ENCODE results near the gene CYP1A2. TPM values are rescaled to one million over a fixed set of nuclear protein-coding genes. Genes with fewer than 3 reads are reported as not detected.

CYP1A2 gene
- total and polyA plus RNA-seq, 9 of the 15 experiments (the other 6 are each of a cell fraction or from before 2014, with no cell fraction given): not detected

- no peak for TF ChIP-seq ZNF280B (CRISPR knock-in tag; IDR thresholded peaks at IDR 0.05)
- TF ChIP-seq FIP1L1 (IDR thresholded peaks at IDR 0.05; ENCODE audit: low read depth, low read length, poor library complexity, severe bottlenecking): no peak
- TF ChIP-seq FOS (IDR thresholded peaks at IDR 0.05; ENCODE audit: extremely low read depth, insufficient read length): no peak
- TF ChIP-seq MTF1 (CRISPR knock-in tag; IDR thresholded peaks at IDR 0.05; ENCODE audit: borderline replicate concordance): no peak
- TF ChIP-seq CHCHD3 (CRISPR knock-in tag; IDR thresholded peaks at IDR 0.05): no peak
- TF ChIP-seq ZNF175 (CRISPR knock-in tag; IDR thresholded peaks at IDR 0.05; ENCODE audit: low read depth): no peak
- no peak for TF ChIP-seq USF1 (CRISPR knock-in tag; IDR thresholded peaks at IDR 0.05)
- TF ChIP-seq HBP1 (CRISPR knock-in tag; IDR thresholded peaks at IDR 0.05): no peak
- FAIRE-seq (no peak), DNase-seq (ENCODE audit: extremely low read depth in 1 of 4, low spot score in 3 of 4) (no peak), ATAC-seq (no peak; the same call in 2 of the 3 replicates)
- H2AFZ ChIP-seq (ENCODE audit: low read depth, low read length): no peak overlapping the region
- H3K27ac ChIP-seq (ENCODE audit: extremely low read depth, low read depth, low read length): no peak overlapping the region
- CTCF ChIA-PET (ENCODE audit: low intra/inter-chr PET ratio): no interaction called here
- no peaks in the 10 kb centered on the region for H3K9me3 ChIP-seq (replicated peaks; ENCODE audit: control insufficient read depth, insufficient read depth, low read depth, low read length)
- H3K9ac ChIP-seq (ENCODE audit: insufficient read depth in 1 of 2, low read depth in 2 of 2, low read length in 2 of 2): no peak overlapping the region
- POLR2A ChIA-PET: interaction anchor here (0.6 to 1.2 kb wide), 2 partner anchors 9 to 265 kb away, joined by 3 to 4 read pairs; no protein-coding TSS in a partner anchor
- no peak overlapping the region for H3K4me3 ChIP-seq
- no peaks in the 10 kb centered on the region for H3K9me1 ChIP-seq (ENCODE audit: control insufficient read depth, insufficient read depth, low read length)
- H4K20me1 ChIP-seq (replicated peaks; ENCODE audit: control insufficient read depth, insufficient read depth, low read length): no peaks in the 10 kb centered on the region; the same call in 1 of the 2 replicates
- no peaks in the 10 kb centered on the region for H3K79me2 ChIP-seq (ENCODE audit: control insufficient read depth, insufficient read depth, low read length)
- BruUV-seq (replicated peaks): no TSS peak
- H3K36me3 ChIP-seq (ENCODE audit: control insufficient read depth, insufficient read depth, low read length): no peaks in the 10 kb centered on the region
- WGBS (ENCODE audit: insufficient coverage, low coverage, missing lambda C conversion rate): 0% methylated on average over 13 of the region's 20 CpGs
- H3K4me1 ChIP-seq (replicated peaks in 1 of 2; ENCODE audit: control insufficient read depth in 2 of 2, insufficient read depth in 2 of 2, low read length in 2 of 2): no peaks in the 10 kb centered on the region
- H3K27me3 ChIP-seq (ENCODE audit: control insufficient read depth in 2 of 2, insufficient read depth in 2 of 2, low read length in 2 of 2): peaks cover 26 to 68% of the 10 kb centered on the region in 2 experiments
- in situ Hi-C loops (cut with MboI): no loop called here
- H3K4me2 ChIP-seq (ENCODE audit: insufficient read depth, low read length): no peak overlapping the region
- intact Hi-C loops (cut with micrococcal nuclease): no loop called here
These were observed 1.2 kb downstream of the CYP1A2 start for GRCh38 chr15:74749832-74750231.

Data from K562 (cell line).